MCF 10A (cell line): ENCODE measurements around the gene ST7L. TPM values are rescaled to one million over a fixed set of nuclear protein-coding genes. Genes with fewer than 3 reads are reported as not detected.

Experiments
- BruUV-seq: library from RNA; stranded (reverse); fragments of 400-500 nt; replicated peaks from 2 replicates; lab custom pipeline; 2021; lab: Mats Ljungman, UMichigan
- CTCF ChIA-PET: fragments of 300-600 bp; sonication (Branson Sonifier 250); formaldehyde crosslinking; extraction: SDS; loops from one replicate; lab custom pipeline; 2021; ENCODE audit warnings: antibody characterized with exemption, inconsistent platforms; lab: Yijun Ruan, JAX
- POLR2A ChIA-PET: fragments of 300-600, 350-650 bp; sonication (Branson Sonifier 250); formaldehyde crosslinking; extraction: SDS; loops from one replicate; lab custom pipeline; 2020; ENCODE audit warnings: antibody characterized with exemption, inconsistent platforms; lab: Yijun Ruan, JAX
- DNase-seq: peaks from one replicate; pipeline ENCODE4 v3.0.0-alpha.2; 2018; ENCODE audit not compliant: unreplicated experiment
- H3K27ac Mint-ChIP-seq: one replicate; pipeline ENCODE4 v1.8.0; 2022; ENCODE audit warnings: mild to moderate bottlenecking, low read depth, mixed read lengths; ENCODE audit not compliant: unreplicated experiment
- H3K27me3 Mint-ChIP-seq: one replicate; pipeline ENCODE4 v1.8.0; 2022; ENCODE audit warnings: mixed read lengths; ENCODE audit not compliant: insufficient read depth, unreplicated experiment
- H3K36me3 Mint-ChIP-seq: one replicate; pipeline ENCODE4 v1.8.0; 2022; ENCODE audit warnings: mild to moderate bottlenecking, moderate library complexity, mixed read lengths; ENCODE audit not compliant: insufficient read depth, unreplicated experiment
- H3K4me1 Mint-ChIP-seq: one replicate; pipeline ENCODE4 v1.8.0; 2022; ENCODE audit warnings: mixed read lengths; ENCODE audit not compliant: insufficient read depth, unreplicated experiment
- H3K4me3 Mint-ChIP-seq: one replicate; pipeline ENCODE4 v1.8.0; 2022; ENCODE audit warnings: mild to moderate bottlenecking, moderate library complexity, mixed read lengths; ENCODE audit not compliant: unreplicated experiment
- H3K9me3 Mint-ChIP-seq: one replicate; pipeline ENCODE4 v1.8.0; 2022; ENCODE audit warnings: mixed read lengths; ENCODE audit not compliant: unreplicated experiment
- intact Hi-C: fragments of 100-400 bp; cut with micrococcal nuclease; formaldehyde crosslinking; loops from 2 replicates; pipeline ENCODE4 v1.14.1; 2022
- total RNA-seq: library from RNA; stranded (reverse); gene quantifications from 2 replicates; pipeline ENCODE4 v1.2.3, GENCODE V29; 2022
- TF ChIP-seq, protein P1 (sequence below): fragments of 200-600 bp; IDR thresholded peaks from one replicate; pipeline ENCODE4 v1.8.0; 2022; ENCODE audit warnings: antibody characterized with exemption, mild to moderate bottlenecking; ENCODE audit not compliant: unreplicated experiment

Gene ST7L
- total RNA-seq, 1 experiment from 2014 or later = 25.5 TPM

DNA sequence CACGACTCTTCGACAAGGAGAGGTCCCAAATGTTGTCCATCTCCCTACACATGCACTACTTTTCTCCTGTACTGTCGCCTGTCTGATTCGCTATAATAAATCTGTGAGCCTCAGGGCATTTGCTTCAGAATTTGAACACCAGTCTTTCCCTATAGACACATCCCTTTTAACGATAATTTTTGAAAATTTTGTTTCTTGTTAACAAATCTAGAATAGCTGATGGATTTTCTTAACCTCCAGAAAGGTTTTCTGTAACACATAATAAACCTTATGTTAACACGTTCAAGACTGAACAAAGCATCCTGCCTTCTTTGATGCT, 1.4 kb upstream of the ST7L start:
- Mint-ChIP-seq H3K27me3 (no peaks in the 10 kb centered on the region), H3K9me3 (no peaks in the 10 kb centered on the region), H3K36me3 (peaks cover 38% of the 10 kb centered on the region), H3K4me3 (peak overlapping the region; percentile 97), H3K4me1 (peaks cover 18% of the 10 kb centered on the region), H3K27ac (peak overlapping the region; percentile 95)
- ChIA-PET CTCF (interaction anchor here (1.4 to 1.6 kb wide), 2 partner anchors 17 to 54 kb away, joined by 7 to 8 read pairs; partner anchors contain the start of gene MOV10), POLR2A (interaction anchor here (0.7 to 6.4 kb wide), 14 partner anchors 7 to 246 kb away, joined by 3 to 76 read pairs (median 13); partner anchors contain the start of genes CTTNBP2NL, MOV10, PPM1J and RHOC)
- TF ChIP-seq, protein P1, sequence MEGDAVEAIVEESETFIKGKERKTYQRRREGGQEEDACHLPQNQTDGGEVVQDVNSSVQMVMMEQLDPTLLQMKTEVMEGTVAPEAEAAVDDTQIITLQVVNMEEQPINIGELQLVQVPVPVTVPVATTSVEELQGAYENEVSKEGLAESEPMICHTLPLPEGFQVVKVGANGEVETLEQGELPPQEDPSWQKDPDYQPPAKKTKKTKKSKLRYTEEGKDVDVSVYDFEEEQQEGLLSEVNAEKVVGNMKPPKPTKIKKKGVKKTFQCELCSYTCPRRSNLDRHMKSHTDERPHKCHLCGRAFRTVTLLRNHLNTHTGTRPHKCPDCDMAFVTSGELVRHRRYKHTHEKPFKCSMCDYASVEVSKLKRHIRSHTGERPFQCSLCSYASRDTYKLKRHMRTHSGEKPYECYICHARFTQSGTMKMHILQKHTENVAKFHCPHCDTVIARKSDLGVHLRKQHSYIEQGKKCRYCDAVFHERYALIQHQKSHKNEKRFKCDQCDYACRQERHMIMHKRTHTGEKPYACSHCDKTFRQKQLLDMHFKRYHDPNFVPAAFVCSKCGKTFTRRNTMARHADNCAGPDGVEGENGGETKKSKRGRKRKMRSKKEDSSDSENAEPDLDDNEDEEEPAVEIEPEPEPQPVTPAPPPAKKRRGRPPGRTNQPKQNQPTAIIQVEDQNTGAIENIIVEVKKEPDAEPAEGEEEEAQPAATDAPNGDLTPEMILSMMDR = no peak
- no peak for DNase-seq
- intact Hi-C loops = loop anchor here (1.0 kb wide), 2 partner anchors 53 to 87 kb away; partner anchors contain the start of gene RHOC
- TSS peak; percentile 46 for BruUV-seq

DNA sequence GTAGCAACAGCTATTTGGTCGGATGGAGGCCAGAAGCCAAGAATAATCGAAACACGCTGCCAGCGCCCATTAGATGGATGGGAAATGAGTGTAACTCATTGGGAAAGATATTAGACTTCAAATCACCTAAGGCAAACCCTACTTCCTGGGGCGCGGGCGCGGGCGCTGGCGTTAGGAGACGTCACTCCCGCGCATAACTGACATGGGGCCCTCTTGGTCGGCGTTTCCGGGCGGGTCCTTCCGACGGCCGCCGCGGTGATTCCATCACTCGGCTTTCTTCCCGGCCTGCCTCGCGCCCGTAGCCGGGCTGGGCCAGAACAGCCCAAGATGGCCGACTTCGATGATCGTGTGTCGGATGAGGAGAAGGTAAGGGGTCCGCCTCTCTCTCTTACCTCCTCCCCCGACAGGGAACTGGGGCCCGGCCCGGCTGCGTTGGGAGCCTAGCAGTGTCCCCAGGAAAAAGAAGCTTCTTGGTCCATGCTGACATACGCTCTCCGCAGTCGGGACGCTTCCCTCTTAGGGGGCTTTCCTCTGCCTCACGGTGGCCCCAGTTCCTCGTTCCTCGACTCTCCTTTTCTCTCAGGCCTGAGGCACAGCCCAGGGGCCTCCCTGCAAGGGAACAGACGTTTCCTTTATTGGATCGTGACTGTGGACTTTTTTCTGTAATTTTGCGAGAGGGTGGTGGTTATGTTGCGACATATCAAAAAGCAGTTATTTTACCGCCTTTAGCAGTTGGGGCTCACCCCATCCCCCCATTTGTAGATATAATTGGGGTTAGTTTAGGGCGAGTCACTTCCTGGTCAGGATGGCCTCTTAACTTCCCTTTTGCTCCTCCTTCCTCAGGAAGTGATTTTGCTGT, 806 bp upstream of the ST7L start, which contains the start of gene CAPZA1:
Gene CAPZA1, plus strand, starts transcription at position 315 of the 859 bp plus-strand sequence. Its CDS starts 13 bp downstream, at position 328.
- Mint-ChIP-seq H3K36me3 (peaks cover 38% of the 10 kb centered on the region), H3K27ac (peak within 1 kb of the TSS; percentile 95), H3K4me1 (peaks cover 12% of the 10 kb centered on the region), H3K4me3 (peak within 1 kb of the TSS; percentile 97), H3K9me3 (no peaks in the 10 kb centered on the region), H3K27me3 (no peaks in the 10 kb centered on the region)
- ChIA-PET CTCF (interaction anchor here (0.6 to 1.7 kb wide), 11 partner anchors 8 to 328 kb away, joined by 3 to 8 read pairs (median 4); partner anchors contain the start of gene MOV10), POLR2A (interaction anchor here (0.7 to 6.4 kb wide), 33 partner anchors 8 to 769 kb away, joined by 3 to 76 read pairs (median 7); partner anchors contain the start of genes CTTNBP2NL, MOV10, PPM1J and RHOC)
- TF ChIP-seq, protein P1 = no peak
- peak; percentile 94 for DNase-seq
- intact Hi-C loops = loop anchor here (1.0 to 5.0 kb wide), 3 partner anchors 54 to 302 kb away; partner anchors contain the start of gene RHOC
- no TSS peak for BruUV-seq

DNA sequence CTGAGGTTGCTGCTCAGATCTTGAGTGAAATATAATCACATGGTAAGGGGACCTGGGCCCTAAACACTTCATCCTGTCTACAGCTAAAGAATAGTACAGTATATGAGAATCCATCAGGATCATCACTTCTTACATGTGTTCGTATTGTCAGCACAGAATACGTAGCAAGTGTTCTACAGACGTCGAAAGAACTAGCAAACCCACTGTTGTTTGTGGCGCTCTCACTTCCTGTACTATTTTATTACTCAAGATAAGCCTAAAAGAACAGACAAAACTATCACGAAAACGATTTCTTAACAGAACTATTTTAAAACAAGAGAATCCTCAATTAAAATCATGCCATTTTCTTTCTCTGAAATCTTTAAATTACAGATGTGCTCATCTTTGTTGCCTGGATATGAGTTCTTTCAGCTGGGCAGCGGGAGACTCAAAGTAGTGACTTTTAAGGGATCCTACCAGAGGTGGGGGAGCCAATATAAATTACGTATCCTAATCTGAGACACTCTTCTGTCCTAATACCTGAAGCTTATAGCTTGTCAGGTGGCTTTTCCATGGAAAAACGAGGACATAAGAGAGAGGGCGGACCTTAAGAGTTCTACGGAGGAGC, 724 bp downstream of the ST7L start:
- Mint-ChIP-seq H3K4me3 (peak overlapping the region; percentile 97), H3K9me3 (no peaks in the 10 kb centered on the region), H3K27ac (peak overlapping the region; percentile 95), H3K27me3 (no peaks in the 10 kb centered on the region), H3K36me3 (peaks cover 37% of the 10 kb centered on the region), H3K4me1 (peaks cover 12% of the 10 kb centered on the region)
- TF ChIP-seq, protein P1 = no peak
- POLR2A ChIA-PET = interaction anchor here (0.7 to 6.4 kb wide), 25 partner anchors 9 to 771 kb away, joined by 3 to 76 read pairs (median 8); partner anchors contain the start of genes CTTNBP2NL, MOV10 and RHOC
- intact Hi-C loops = loop anchor here (5.0 kb wide), 1 partner anchor 301 kb away; no protein-coding TSS in a partner anchor
- DNase-seq = no peak
- CTCF ChIA-PET = interaction anchor here (0.6 to 1.7 kb wide), 7 partner anchors 9 to 1025 kb away, joined by 3 to 5 read pairs (median 3); no protein-coding TSS in a partner anchor
- BruUV-seq = no TSS peak
